Mesothelial cell of epicardium (in vitro differentiated cells): ENCODE results near the gene AIPL1. TPM values are rescaled to one million over a fixed set of nuclear protein-coding genes. Genes with fewer than 3 reads are reported as not detected.

Experiments used
- DNase-seq, 2 experiments: peaks; one replicate each; pipeline ENCODE4 v3.0.0; 2021; ENCODE audit warnings: low spot score in 2 of 2; ENCODE audit not compliant: unreplicated experiment in 2 of 2
- H3K27ac Mint-ChIP-seq: 2 replicates; pipeline ENCODE4 v1.8.0; 2021; ENCODE audit warnings: mixed read lengths
- H3K27me3 Mint-ChIP-seq: 2 replicates; pipeline ENCODE4 v1.8.0; 2021; ENCODE audit warnings: low read depth, mixed read lengths
- H3K36me3 Mint-ChIP-seq: 2 replicates; pipeline ENCODE4 v1.8.0; 2021; ENCODE audit warnings: mixed read lengths
- H3K4me1 Mint-ChIP-seq: 2 replicates; pipeline ENCODE4 v1.8.0; 2021; ENCODE audit warnings: mixed read lengths
- H3K4me3 Mint-ChIP-seq: 2 replicates; pipeline ENCODE4 v1.8.0; 2021; ENCODE audit warnings: mild to moderate bottlenecking, moderate library complexity, mixed read lengths
- H3K9me3 Mint-ChIP-seq: 2 replicates; pipeline ENCODE4 v1.8.0; 2021; ENCODE audit warnings: mixed read lengths
- total RNA-seq: library from RNA; stranded (reverse); gene quantifications from 3 replicates; pipeline ENCODE4 v1.2.1, GENCODE V29; 2021
- TF ChIP-seq, protein P1 (sequence below): fragments of 200-600 bp; sonication (generic); IDR thresholded peaks from one replicate; pipeline ENCODE4 v1.5.0; 2021; ENCODE audit warnings: antibody characterized with exemption; ENCODE audit not compliant: unreplicated experiment

The AIPL1 gene
- total RNA-seq, 1 donor from 2014 or later = not detected

GRCh38 chr17:6442775-6443174 lies 7.9 kb upstream of the AIPL1 start:
- Mint-ChIP-seq H3K36me3 (peaks cover 4% of the 10 kb centered on the region), H3K4me3 (peak overlapping the region; percentile 90), H3K9me3 (no peaks in the 10 kb centered on the region), H3K27ac (no peak overlapping the region), H3K4me1 (peaks cover 9% of the 10 kb centered on the region), H3K27me3 (peaks cover 4% of the 10 kb centered on the region)
- TF ChIP-seq, protein P1, sequence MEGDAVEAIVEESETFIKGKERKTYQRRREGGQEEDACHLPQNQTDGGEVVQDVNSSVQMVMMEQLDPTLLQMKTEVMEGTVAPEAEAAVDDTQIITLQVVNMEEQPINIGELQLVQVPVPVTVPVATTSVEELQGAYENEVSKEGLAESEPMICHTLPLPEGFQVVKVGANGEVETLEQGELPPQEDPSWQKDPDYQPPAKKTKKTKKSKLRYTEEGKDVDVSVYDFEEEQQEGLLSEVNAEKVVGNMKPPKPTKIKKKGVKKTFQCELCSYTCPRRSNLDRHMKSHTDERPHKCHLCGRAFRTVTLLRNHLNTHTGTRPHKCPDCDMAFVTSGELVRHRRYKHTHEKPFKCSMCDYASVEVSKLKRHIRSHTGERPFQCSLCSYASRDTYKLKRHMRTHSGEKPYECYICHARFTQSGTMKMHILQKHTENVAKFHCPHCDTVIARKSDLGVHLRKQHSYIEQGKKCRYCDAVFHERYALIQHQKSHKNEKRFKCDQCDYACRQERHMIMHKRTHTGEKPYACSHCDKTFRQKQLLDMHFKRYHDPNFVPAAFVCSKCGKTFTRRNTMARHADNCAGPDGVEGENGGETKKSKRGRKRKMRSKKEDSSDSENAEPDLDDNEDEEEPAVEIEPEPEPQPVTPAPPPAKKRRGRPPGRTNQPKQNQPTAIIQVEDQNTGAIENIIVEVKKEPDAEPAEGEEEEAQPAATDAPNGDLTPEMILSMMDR = no peak
- DNase-seq = no peak

GRCh38 chr17:6439951-6440350 lies 5.0 kb upstream of the AIPL1 start:
- TF ChIP-seq, protein P1 = no peak
- Mint-ChIP-seq H3K27me3 (peaks cover 23% of the 10 kb centered on the region), H3K9me3 (no peaks in the 10 kb centered on the region), H3K36me3 (no peaks in the 10 kb centered on the region), H3K4me3 (no peak overlapping the region), H3K4me1 (peaks cover 9% of the 10 kb centered on the region), H3K27ac (no peak overlapping the region)
- DNase-seq = no peak

- Mint-ChIP-seq H3K36me3 (no peaks in the 10 kb centered on the region), H3K4me3 (no peak overlapping the region), H3K27me3 (peaks cover 23% of the 10 kb centered on the region), H3K9me3 (no peaks in the 10 kb centered on the region), H3K27ac (no peak overlapping the region), H3K4me1 (no peaks in the 10 kb centered on the region)
- no peak for DNase-seq
- TF ChIP-seq, protein P1 = no peak
These were observed 3.0 kb upstream of the AIPL1 start for GRCh38 chr17:6437956-6438355.

GRCh38 chr17:6437466-6437865 lies 2.5 kb upstream of the AIPL1 start:
- Mint-ChIP-seq H3K27ac (no peak overlapping the region), H3K36me3 (no peaks in the 10 kb centered on the region), H3K27me3 (peaks cover 23% of the 10 kb centered on the region), H3K9me3 (no peaks in the 10 kb centered on the region), H3K4me1 (no peaks in the 10 kb centered on the region), H3K4me3 (no peak overlapping the region)
- no peak for DNase-seq
- TF ChIP-seq, protein P1 = no peak

- H3K9me3 Mint-ChIP-seq = peaks cover 5% of the 10 kb centered on the region
- TF ChIP-seq, protein P1 = peak; percentile 79
- DNase-seq = peak in 1 of 2 experiments; percentile 74
- no peak overlapping the region for H3K4me3 Mint-ChIP-seq
- no peaks in the 10 kb centered on the region for H3K36me3 Mint-ChIP-seq
- no peaks in the 10 kb centered on the region for H3K4me1 Mint-ChIP-seq
- peaks cover 24% of the 10 kb centered on the region for H3K27me3 Mint-ChIP-seq
- H3K27ac Mint-ChIP-seq = no peak overlapping the region
These were observed 1.0 kb upstream of the AIPL1 start for GRCh38 chr17:6435968-6436367.

GRCh38 chr17:6430769-6431168 lies 4.2 kb downstream of the AIPL1 start:
- DNase-seq = no peak
- no peaks in the 10 kb centered on the region for H3K36me3 Mint-ChIP-seq
- H3K4me1 Mint-ChIP-seq = no peaks in the 10 kb centered on the region
- no peak overlapping the region for H3K27ac Mint-ChIP-seq
- TF ChIP-seq, protein P1 = peak; percentile 58
- no peak overlapping the region for H3K4me3 Mint-ChIP-seq
- H3K27me3 Mint-ChIP-seq = peaks cover 4% of the 10 kb centered on the region
- peaks cover 9% of the 10 kb centered on the region for H3K9me3 Mint-ChIP-seq
